K562 (cell line): Measurements from ENCODE around the gene PRKRIP1. TPM values are rescaled to one million over a fixed set of nuclear protein-coding genes. Genes with fewer than 3 reads are reported as not detected.
"Not testable (repeated sequence)": the region's sequence is repeated elsewhere in the genome, so short reads cannot be mapped to it uniquely, and the experiment has no call there.

ENCODE experiments used
- E2F8 ChIP-seq: fragments of 450-650 bp; IDR thresholded peaks from 2 replicates; pipeline ENCODE4 v1.7.1; 2018; ENCODE audit warnings: mild to moderate bottlenecking, low read depth; ENCODE audit not compliant: partially characterized antibody
- EGR1 ChIP-seq: fragments of 450-650 bp; conservative IDR thresholded peaks from 2 replicates; pipeline ENCODE4 v1.6.1; 2017; ENCODE audit warnings: mild to moderate bottlenecking
- ESRRA ChIP-seq: fragments of 450-650 bp; IDR thresholded peaks from 2 replicates; pipeline ENCODE4 v1.6.1; 2014; ENCODE audit warnings: low read depth, mild to moderate bottlenecking, moderate library complexity, borderline replicate concordance
- FOXM1 ChIP-seq, 2 experiments: fragments of 450-650 bp in 1 of 2; sonication (generic) in 1 of 2; formaldehyde crosslinking in 1 of 2; IDR thresholded peaks; 2 replicates each; pipeline versions ENCODE4 v1.6.1 to v1.9.0; 2017 to 2022; ENCODE audit warnings: low read depth in 2 of 2, mild to moderate bottlenecking in 2 of 2, missing genetic modification reagents in 1 of 2, moderate library complexity in 1 of 2
- JUND ChIP-seq, 2 experiments: IDR thresholded peaks; 2 replicates in 1 of 2; 3 replicates in 1 of 2; pipeline ENCODE4 v1.6.1; 2011; ENCODE audit warnings: borderline replicate concordance in 2 of 2, low read depth in 2 of 2, low read length in 2 of 2, improper control_type of control experiment in 1 of 2, missing biosample characterization in 1 of 2, missing genetic modification characterization in 1 of 2, missing genetic modification reagents in 1 of 2
- NCOA2 ChIP-seq, 2 experiments: fragments of 450-650 bp; IDR thresholded peaks; 2 replicates each; pipeline ENCODE4 v1.6.1; 2018; ENCODE audit warnings: mild to moderate bottlenecking in 2 of 2, moderate library complexity in 1 of 2; ENCODE audit not compliant: partially characterized antibody in 2 of 2
- POLR2A ChIP-seq: fragments of 450-650 bp; conservative IDR thresholded peaks from 2 replicates; pipeline ENCODE4 v1.6.1; 2016
- RB1 ChIP-seq: fragments of 450-650 bp; IDR thresholded peaks from 2 replicates; pipeline ENCODE4 v1.6.1; 2017; ENCODE audit warnings: low read depth, mild to moderate bottlenecking
- RREB1 ChIP-seq: fragments of 250-450 bp; sonication (Bioruptor Pico); IDR thresholded peaks from 2 replicates; pipeline ENCODE4 v1.4.0; 2020
- SAFB ChIP-seq: fragments of 200-400 bp; formaldehyde crosslinking; IDR thresholded peaks from 2 replicates; pipeline ENCODE4 v1.6.1; 2017; ENCODE audit warnings: low read depth, low read length, borderline replicate concordance
- THAP12 ChIP-seq: fragments of 250-450 bp; sonication (Bioruptor Pico); IDR thresholded peaks from 2 replicates; pipeline ENCODE4 v1.9.0; 2021; ENCODE audit warnings: mild to moderate bottlenecking, inconsistent platforms
- ZBTB43 ChIP-seq: sonication (generic); formaldehyde crosslinking; IDR thresholded peaks from 2 replicates; pipeline ENCODE4 v1.8.0; 2023; ENCODE audit warnings: mild to moderate bottlenecking, missing genetic modification reagents
- polyA plus RNA-seq, 8 experiments: library from polyadenylated mRNA; depleted of rRNA in 4 of 8; stranded (reverse) in 5 of 8; unstranded in 3 of 8; fragments of >200 nt; fragmentation: Nextera tagmentation in 2 of 8; fragmentation: Illumina TruSeq in 1 of 8; extraction: Ambion mirVana in 2 of 8; extraction: Trizol in 1 of 8; gene quantifications; 2 replicates each; pipeline versions ENCODE4 v1.2.1 to v1.2.3, GENCODE V29; 2011 to 2014; ENCODE audit warnings: inconsistent platforms in 1 of 8, missing spikeins in 1 of 8
- total RNA-seq, 7 experiments: library from RNA; depleted of rRNA in 6 of 7; stranded (reverse); fragments of >200 nt in 6 of 7; fragmentation: Illumina TruSeq in 2 of 7; extraction: Trizol in 2 of 7; gene quantifications; 2 replicates each; pipeline versions ENCODE4 v1.2.1 to v1.2.3, GENCODE V29; 2011 to 2021; ENCODE audit warnings: low replicate concordance in 1 of 7

The PRKRIP1 gene
- total and polyA plus RNA-seq, 9 of the 15 experiments (the other 6 are each of a cell fraction or from before 2014, with no cell fraction given), result 14.9 to 52.1 (median 19.8) TPM

- peak; percentile 61 for TF ChIP-seq ESRRA
- TF ChIP-seq SAFB, result peak; percentile 51; the same call in 1 of the 2 replicates
- peak; percentile 68 for TF ChIP-seq FOXM1 (IDR thresholded peaks at IDR 0.05; ENCODE audit: low read depth)
- not testable (repeated sequence) for TF ChIP-seq FOXM1 (CRISPR knock-in tag; IDR thresholded peaks at IDR 0.05; ENCODE audit: low read depth)
- TF ChIP-seq E2F8, result peak; percentile 78
- TF ChIP-seq NCOA2 (IDR thresholded peaks at IDR 0.05; ENCODE audit: partially characterized antibody in 2 of 2), result peak in 1 of 2 experiments; percentile 99
- TF ChIP-seq RREB1, result peak; percentile 75; the same call in 1 of the 2 replicates
- TF ChIP-seq EGR1, result peak; percentile 93
- peak; percentile 88 for TF ChIP-seq THAP12 (CRISPR knock-in tag)
- peak; percentile 97 for TF ChIP-seq ZBTB43 (CRISPR knock-in tag)
- TF ChIP-seq RB1, result peak; percentile 70
- TF ChIP-seq POLR2A, result peak; percentile 87
- TF ChIP-seq JUND (IDR thresholded peaks at IDR 0.05; ENCODE audit: borderline replicate concordance, low read depth, low read length), result peak; percentile 39; the same call in 1 of the 2 replicates
- peak; percentile 41; the same call in 1 of the 3 replicates for TF ChIP-seq JUND (tag; IDR thresholded peaks at IDR 0.05; ENCODE audit: borderline replicate concordance, low read depth, low read length)
These were observed 32.4 kb upstream of the PRKRIP1 start (continued) for GRCh38 chr7:102363549-102364393.
